Retinal pigment epithelial cell (primary cell): ENCODE measurements around the gene VEPH1.

ENCODE experiments used
- DNase-seq: peaks from one replicate; pipeline ENCODE4 v3.0.0-alpha.2; 2010; ENCODE audit warnings: low read depth
- H3K4me3 ChIP-seq: 2 replicates; pipeline ENCODE4 v1.5.1; 2011; ENCODE audit warnings: mild to moderate bottlenecking, low read length, control low read depth, moderate library complexity
- TF ChIP-seq, protein P1 (sequence below): conservative IDR thresholded peaks from 2 replicates; pipeline ENCODE4 v1.5.1; 2011; ENCODE audit warnings: low read depth, low read length, control low read depth, inconsistent platforms

Gene VEPH1

DNA sequence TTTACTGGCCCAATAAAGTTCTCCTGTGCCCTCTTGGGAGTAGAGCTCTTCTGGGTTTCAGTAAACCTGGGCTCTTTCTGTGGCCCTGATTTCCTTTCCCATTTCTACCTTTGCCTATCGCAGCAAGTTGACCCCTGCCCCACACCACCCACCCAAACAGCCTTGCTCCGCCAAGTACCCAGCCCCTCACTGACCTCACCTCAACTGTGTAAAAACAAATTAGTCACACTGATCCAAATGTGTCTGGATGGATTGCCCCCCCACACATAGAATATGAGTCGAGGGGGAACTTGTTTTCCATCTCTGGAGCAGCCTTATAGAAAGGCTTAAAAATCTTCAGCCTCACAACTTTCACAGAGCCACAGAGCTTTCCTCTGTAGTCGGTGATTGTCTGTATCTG lies 28.6 kb upstream of the VEPH1 start:
- H3K4me3 ChIP-seq: no peak overlapping the region
- DNase-seq: no peak
- TF ChIP-seq, protein P1, sequence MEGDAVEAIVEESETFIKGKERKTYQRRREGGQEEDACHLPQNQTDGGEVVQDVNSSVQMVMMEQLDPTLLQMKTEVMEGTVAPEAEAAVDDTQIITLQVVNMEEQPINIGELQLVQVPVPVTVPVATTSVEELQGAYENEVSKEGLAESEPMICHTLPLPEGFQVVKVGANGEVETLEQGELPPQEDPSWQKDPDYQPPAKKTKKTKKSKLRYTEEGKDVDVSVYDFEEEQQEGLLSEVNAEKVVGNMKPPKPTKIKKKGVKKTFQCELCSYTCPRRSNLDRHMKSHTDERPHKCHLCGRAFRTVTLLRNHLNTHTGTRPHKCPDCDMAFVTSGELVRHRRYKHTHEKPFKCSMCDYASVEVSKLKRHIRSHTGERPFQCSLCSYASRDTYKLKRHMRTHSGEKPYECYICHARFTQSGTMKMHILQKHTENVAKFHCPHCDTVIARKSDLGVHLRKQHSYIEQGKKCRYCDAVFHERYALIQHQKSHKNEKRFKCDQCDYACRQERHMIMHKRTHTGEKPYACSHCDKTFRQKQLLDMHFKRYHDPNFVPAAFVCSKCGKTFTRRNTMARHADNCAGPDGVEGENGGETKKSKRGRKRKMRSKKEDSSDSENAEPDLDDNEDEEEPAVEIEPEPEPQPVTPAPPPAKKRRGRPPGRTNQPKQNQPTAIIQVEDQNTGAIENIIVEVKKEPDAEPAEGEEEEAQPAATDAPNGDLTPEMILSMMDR: no peak

DNA sequence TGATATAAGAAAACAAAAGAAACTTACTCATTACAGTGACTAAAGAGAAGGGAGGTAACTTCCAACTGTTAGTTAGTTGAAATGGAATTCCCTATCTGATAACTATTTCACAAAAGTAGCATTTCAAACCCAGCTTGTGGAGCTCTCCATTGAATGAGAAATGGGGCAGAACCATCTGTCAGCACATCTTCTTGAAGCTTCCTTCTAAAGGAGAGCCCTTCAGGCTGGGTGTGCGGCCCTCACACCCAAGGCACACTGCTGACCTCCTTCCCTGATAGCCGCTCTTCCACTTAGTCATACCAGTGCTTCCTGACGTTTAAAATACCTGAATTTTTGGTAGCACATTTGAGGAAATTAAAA lies 28.1 kb upstream of the VEPH1 start:
- no peak for DNase-seq
- no peak overlapping the region for H3K4me3 ChIP-seq
- TF ChIP-seq, protein P1: no peak

DNA sequence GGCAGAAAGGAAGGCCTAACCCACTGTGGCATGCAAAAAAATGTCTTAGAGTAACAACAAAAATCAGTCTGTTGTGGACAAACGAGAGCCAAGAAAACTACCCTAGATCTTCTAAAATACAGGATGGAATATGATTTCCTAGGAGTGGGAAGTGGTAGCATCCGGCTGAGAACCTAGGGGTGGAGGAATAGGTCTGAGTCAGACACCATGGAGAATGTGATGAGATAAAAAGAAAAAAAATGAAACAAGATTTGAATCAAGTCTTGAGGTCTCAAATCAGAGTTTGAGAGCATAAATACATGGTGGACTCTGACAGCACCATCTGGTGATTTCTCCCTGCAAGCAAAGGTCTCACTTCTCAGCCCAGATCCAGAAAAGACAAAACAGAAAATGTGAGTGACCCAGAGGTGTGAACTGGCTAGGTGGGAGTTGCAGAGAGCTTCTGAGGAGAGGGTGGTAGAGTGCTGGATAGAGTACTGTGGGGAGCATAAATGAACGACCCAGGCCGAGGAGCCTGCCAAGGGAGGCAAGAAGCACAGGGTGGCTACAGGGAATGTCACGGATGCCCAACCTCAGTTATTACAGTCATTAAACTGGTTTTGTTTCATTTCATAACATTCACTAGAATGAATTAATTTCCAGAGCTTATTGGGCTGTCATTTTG lies 27.6 kb upstream of the VEPH1 start:
- TF ChIP-seq, protein P1: no peak
- H3K4me3 ChIP-seq: no peak overlapping the region
- DNase-seq: no peak

DNA sequence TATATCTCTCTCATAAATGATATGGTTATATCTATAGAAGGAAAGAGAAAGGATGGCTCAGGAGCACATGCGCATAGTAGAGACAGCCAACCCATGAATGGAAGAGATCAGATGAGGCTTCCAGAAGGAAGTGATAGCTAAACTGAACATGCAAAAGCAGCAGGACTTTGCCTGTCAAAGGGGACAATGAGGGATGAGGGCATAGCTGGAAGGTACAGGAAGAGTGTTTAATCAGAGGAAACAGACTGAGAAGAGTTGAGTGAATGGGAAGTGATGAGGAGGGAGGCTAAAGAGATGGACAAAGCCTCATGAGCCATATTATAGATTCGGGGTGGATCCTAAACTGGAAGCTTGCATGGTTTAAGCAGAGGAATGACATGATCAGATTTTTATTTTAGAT lies 26.5 kb upstream of the VEPH1 start:
- H3K4me3 ChIP-seq: no peak overlapping the region
- DNase-seq: no peak
- TF ChIP-seq, protein P1: no peak

DNA sequence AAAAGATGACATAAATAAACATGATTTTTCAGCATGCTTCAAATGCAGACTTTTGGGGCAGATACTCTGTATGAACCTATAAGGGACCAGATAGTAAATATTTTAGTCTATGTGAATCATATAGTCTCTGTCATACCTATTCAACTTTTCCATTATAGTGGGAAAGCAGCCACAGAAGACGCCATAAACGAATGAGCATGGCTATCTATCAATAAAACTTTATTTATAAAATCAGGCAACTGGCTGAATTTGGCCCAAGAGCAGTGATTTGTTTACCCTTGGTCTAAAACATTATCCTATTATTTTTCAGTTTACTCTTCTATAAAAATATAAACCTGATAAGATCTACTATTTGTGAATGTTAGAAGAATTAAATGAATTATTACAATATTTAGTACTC lies 25.9 kb upstream of the VEPH1 start:
- H3K4me3 ChIP-seq: no peak overlapping the region
- TF ChIP-seq, protein P1: no peak
- DNase-seq: no peak

DNA sequence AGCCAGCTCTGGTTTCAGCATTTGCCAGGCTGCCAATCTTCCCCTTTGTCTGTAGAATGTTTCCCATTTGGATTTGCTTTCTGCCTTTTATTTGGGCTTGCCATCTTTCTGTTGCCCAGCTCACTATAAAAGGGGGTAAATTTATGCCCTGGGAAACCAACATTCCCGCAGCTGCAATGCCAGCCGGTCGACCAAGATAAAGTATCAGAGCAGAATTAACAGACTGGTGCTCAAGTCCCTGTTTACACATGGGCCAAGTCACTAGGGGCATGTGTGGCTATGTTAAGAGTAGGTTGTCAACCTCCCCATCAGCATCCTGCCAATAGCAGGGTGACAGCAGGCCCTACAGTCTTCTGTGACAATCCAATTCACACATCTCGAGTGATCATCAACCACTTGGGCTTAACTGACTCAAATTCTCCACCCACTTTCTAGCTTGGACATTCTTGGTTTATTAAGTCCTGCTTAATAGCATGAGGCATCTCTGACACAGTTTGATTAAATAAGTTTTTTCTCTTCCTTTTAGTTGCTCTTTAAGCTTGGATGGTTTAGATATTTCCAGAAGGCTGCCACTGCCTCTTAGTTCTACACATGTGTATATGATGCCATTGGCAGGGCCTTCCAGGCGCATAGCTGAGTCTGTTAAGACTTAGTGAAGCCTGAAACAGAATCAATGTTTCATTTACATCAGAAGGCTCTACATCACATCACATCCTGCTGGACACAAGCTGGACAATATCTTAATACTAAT lies 24.1 kb upstream of the VEPH1 start:
- H3K4me3 ChIP-seq: no peak overlapping the region
- DNase-seq: no peak
- TF ChIP-seq, protein P1: no peak

DNA sequence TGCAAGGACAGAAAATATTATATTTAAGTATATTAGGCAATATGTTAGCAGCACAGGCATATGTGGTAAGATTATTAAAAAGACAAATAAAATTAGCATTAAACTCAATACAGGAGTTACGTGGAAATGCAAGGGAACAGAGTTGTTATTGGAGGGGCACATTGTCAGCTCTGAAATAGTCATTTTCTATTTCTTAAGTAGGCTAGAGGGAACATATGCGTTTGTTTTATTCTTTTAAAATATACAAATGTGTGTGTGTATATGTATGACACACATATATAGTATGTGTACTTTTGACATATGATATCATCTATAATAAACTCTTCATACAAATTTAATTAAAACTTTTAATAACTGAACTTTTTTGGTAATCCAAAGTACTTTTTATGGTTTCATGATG lies 22.8 kb upstream of the VEPH1 start:
- TF ChIP-seq, protein P1: no peak
- H3K4me3 ChIP-seq: no peak overlapping the region
- DNase-seq: no peak
